ENCODE results near the gene TNFSF9. TPM values are rescaled to one million over a fixed set of nuclear protein-coding genes. Genes with fewer than 3 reads are reported as not detected.
"Not testable (repeated sequence)": the region's sequence is repeated elsewhere in the genome, so short reads cannot be mapped to it uniquely, and the experiment has no call there.

TNFSF9 gene
- total RNA-seq, 1 donor: 2.2 TPM

GRCh38 chr19:6503407-6504201 lies 27.2 kb upstream of the TNFSF9 start:
- no peak for DNase-seq (ENCODE audit: low read depth in 2 of 3, low spot score in 2 of 3)

DNA sequence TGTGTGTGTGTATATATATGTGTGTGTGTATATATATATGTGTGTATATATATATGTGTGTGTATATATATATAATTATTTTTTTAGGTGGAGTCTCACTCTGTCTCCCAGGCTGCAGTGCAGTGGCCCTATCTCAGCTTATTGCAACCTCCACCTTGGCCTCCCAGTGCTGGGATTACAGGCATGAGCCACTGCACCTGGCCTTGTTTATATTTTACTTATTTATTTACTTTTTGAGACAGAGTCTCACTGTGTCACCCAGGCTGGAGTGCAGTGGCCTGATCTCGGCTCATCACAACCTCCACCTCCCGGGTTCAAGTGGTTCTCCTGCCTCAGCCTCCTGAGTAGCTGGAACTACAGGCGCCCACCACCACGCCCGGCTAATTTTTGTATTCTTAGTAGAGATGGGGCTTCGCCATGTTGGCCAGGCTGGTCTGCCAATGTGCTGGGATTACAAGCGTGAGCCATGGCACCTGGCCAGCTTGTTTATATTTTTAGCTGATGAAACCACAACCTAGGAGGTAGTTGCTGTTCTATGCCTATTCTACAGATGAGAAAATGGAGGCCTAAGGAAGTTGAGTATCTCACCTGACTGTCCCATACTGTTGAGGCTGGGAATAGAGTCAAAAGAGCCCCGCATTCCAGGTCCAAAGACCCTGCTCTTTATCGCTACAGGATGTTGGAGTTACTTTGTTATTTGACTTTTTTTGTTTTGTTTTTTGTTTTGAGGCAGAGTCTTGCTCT lies 22.6 kb upstream of the TNFSF9 start:
- DNase-seq (ENCODE audit: low read depth in 2 of 3, low spot score in 2 of 3): not testable (repeated sequence)

GRCh38 chr19:6509118-6509971 lies 21.5 kb upstream of the TNFSF9 start:
- DNase-seq (ENCODE audit: low read depth in 2 of 3, low spot score in 2 of 3): no peak

GRCh38 chr19:6510618-6511017 lies 20.2 kb upstream of the TNFSF9 start:
- no peak for DNase-seq (ENCODE audit: low read depth in 2 of 3, low spot score in 2 of 3)

GRCh38 chr19:6514089-6514488 lies 16.7 kb upstream of the TNFSF9 start:
- DNase-seq (ENCODE audit: low read depth in 2 of 3, low spot score in 2 of 3): no peak

GRCh38 chr19:6514926-6515544 lies 15.8 kb upstream of the TNFSF9 start:
- no peak for DNase-seq (ENCODE audit: low read depth in 2 of 3, low spot score in 2 of 3)

DNA sequence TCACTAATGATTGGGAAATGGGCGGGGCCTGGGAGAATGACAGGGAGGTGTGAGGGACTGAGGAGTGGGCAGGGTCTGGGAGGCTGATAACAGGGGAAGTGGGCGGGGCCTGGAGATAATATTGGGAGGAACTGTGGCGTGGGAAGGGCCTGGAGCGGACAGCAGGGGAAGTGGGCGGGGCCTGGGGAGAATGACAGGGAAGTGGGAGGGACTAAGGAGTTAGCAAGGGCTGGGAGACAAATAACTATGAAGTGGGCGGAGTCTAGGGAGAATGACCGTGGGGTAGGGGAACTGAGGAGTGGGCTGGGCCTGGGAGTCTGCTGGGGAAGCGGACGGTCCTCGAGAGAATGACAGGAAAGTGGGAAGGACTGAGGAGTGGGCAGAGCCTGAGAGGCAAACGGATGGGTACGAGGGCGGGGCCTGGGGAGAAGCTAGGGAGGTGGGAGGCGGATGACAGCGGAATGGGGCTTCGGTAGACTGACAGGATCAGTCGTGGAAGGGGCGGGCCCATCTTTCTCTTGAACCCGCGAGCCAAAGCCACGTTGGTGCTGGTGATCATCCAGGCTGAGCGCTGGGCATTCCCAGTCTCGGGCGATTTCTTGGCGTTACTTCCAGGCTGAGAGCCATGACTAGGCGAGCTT lies 14.7 kb upstream of the TNFSF9 start:
- peak in 2 of 3 donors; percentile 85 to 90 for DNase-seq (ENCODE audit: low read depth in 2 of 3, low spot score in 2 of 3)

DNA sequence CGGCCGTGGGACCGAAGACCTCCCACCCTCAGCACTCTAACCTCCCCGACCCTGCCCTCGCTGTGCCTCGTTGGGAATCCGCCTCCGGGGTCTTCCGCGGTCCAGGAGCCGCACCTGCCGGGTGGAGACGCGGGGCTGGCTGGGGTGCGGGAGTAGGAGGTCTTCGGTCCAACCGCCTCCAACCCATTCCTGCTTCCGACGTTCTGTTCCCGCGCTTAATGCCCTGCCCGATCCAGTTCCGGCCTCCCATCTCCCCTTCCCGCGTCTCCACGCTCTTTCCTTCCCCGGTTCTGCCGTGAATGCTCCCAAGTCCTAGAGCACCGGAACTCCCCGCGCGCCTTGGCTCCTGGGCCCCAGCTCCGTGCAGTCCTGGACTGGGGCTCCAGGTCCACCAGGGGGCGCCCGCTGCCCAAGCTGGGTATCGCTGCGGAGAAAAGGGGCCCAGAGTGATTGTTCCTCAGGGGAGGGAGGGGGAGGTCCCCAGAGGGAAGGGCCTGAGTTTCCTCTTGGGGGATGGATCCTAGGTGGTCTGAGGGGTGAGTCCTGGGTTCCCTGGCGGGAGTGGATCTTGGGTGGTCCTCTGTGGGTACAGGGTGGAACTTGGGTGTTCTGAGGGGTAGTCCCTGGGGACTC lies 14.1 kb upstream of the TNFSF9 start:
- peak; percentile 84 to 91 (median 86) for DNase-seq (ENCODE audit: low read depth in 2 of 3, low spot score in 2 of 3)

- DNase-seq (ENCODE audit: low read depth in 2 of 3, low spot score in 2 of 3): no peak
Measured at GRCh38 chr19:6518145-6518911, 12.5 kb upstream of the TNFSF9 start.

DNA sequence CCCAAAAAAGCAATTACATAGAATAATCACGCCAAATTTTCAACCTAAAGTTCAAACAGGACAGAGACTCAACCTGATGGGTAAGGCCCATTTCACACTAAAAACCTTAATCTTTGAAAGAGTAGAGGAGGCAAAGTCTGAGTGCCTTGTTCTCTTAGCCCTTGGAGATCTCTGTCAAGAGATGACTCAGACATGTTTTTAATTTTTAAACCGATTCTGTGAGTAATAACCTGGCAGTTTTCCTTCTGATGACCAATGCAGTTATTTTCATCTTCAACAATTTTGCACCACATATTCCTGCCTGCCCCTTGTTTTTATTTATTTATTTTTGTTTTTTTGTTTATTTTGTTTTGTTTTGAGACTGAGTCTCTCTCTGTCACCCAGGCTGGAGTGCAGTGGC lies 11.5 kb upstream of the TNFSF9 start:
- DNase-seq (ENCODE audit: low read depth in 2 of 3, low spot score in 2 of 3): no peak

GRCh38 chr19:6521718-6522646 lies 8.8 kb upstream of the TNFSF9 start:
- no peak for DNase-seq (ENCODE audit: low read depth in 2 of 3, low spot score in 2 of 3)

DNA sequence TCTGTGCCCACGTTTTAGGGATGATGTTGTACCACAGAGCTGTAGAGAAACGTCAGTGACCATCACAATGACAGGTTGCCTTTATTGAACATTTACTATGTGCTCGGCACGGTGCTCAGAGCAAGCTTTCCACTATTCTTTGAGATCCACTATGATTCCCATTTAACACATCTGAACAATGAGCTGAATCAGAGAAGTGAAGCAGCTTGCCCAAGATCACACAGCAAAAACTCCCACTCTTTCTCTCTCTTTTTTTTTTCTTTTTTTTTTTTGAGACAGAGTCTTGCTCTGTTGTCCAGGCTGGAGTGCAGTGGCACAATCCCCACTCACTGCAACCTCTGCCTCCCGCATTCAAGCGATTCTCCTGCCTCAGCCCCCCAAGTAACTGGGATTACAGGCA lies 8.1 kb upstream of the TNFSF9 start:
- DNase-seq (ENCODE audit: low read depth in 2 of 3, low spot score in 2 of 3): no peak

GRCh38 chr19:6524311-6524710 lies 6.5 kb upstream of the TNFSF9 start:
- no peak for DNase-seq (ENCODE audit: low read depth in 2 of 3, low spot score in 2 of 3)

GRCh38 chr19:6527893-6528543 lies 2.8 kb upstream of the TNFSF9 start:
- DNase-seq (ENCODE audit: low read depth in 2 of 3, low spot score in 2 of 3): no peak

- peak in 2 of 3 donors; percentile 57 to 58 for DNase-seq (ENCODE audit: low read depth in 2 of 3, low spot score in 2 of 3)
Measured at GRCh38 chr19:6528544-6529121, 2.2 kb upstream of the TNFSF9 start.

DNA sequence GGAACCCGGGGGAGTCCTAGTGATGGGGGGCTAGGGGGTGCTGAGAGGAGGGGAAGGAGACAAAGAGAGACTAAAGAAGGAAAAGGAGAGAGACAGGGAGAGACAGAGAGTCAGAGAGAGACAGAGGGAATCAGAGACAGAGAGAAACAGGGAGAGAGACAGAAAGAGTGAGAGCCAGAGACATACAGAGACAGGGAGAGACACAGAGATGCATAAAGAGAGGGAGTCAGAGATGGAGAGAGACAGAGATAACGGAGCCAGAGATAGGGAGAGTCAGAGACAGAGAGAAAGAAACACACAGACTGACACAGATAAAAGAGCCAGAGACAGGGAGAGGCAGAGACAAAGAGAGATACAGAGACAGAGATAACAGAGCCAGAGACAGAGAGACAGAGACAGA lies 1.5 kb upstream of the TNFSF9 start:
- no peak for DNase-seq (ENCODE audit: low read depth in 2 of 3, low spot score in 2 of 3)

DNA sequence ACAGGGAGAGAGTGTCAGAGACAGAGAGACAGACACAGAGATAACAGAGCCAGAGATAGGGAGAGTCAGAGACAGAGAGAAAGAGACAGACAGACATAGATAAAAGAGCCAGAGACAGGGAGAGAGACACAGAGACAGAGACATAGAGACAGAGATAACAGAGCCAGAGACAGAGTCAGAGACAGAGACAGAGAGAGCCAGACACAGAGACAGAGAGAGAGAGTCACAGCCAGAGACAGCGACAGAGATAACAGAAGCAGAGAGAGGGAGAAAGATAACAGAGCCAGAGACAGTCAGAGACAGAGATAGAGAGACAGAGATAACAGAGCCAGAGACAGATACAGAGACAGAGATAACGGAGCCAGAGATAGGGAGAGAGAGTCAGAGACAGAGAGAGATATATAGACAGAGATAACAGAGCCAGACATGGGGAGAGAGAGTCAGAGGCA lies 865 bp upstream of the TNFSF9 start:
- no peak for DNase-seq (ENCODE audit: low read depth in 2 of 3, low spot score in 2 of 3)
